GM10847 (cell line): Measurements from ENCODE around the gene TRABD2B.

Experiments
- POLR2A ChIP-seq: IDR thresholded peaks from 2 replicates; pipeline ENCODE4 v1.6.1; 2011; ENCODE audit not compliant: insufficient read length; ENCODE audit errors: extremely low read depth

Gene TRABD2B

DNA sequence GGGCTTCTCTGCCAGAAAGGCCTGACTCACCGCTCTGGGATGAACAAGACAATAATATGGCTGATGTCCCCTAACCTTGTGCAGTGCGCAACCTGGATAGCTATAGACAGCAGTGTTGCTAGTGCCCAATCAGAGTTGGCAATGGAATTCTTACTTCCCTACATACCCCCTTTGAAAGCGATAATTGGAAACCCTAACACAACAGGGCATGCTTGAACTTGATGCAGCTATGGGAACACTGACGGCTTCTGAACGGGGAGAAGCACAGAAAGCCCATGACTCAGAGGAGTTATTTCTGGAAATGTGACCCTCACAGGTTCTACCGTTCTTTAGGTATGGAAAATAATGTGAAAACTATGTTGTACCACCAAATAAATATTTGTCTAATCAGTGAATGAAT is 200.6 kb downstream of the TRABD2B start:
- no peak for TF ChIP-seq POLR2A

DNA sequence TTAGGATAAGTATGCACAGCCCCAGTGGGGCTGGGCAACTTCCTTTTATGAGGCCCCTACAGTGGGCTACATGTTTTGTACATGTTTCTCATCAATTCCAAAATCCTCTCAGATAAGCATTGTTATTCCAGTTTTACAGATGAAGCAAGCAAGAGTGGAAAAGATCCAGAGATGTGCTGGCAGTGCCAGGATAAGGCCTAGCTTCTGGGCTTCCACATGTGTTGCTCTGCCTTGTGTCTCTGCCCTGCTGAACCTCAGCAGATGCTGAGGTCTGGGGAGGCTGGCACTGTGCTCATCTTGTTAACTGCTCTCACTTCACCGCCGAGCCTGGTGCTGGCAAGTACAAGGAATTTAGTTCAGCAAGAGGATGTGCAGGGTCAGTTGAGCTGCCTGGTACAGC is 202.1 kb downstream of the TRABD2B start:
- TF ChIP-seq POLR2A = no peak

- no peak for TF ChIP-seq POLR2A
Measured at GRCh38 chr1:47794530-47794929, 202.7 kb downstream of the TRABD2B start.

GRCh38 chr1:47794081-47794480 is 203.1 kb downstream of the TRABD2B start:
- no peak for TF ChIP-seq POLR2A

DNA sequence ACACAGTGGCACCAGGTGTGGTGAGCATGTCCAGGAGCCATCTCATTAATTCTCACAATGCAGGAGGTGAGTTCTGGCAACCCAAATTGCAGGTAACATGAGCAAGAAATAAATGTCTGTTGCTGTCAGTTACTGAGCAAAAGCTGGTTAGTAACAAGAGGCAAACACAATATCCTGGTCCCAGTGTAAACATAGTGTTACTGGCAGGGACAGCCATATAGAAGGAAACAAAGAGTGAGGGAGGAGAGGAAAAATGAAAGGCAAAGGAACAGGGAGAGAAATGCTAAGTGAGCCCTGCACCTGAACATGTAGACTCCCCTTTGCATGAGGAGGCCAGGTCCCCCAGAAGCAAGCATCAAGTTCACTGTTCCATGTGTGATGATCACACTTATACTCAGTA is 203.6 kb downstream of the TRABD2B start:
- no peak for TF ChIP-seq POLR2A

- no peak for TF ChIP-seq POLR2A
Measured at GRCh38 chr1:47792779-47793178, 204.4 kb downstream of the TRABD2B start.

GRCh38 chr1:47791879-47792608 is 205.1 kb downstream of the TRABD2B start:
- no peak for TF ChIP-seq POLR2A

- TF ChIP-seq POLR2A = no peak
Measured at GRCh38 chr1:47788761-47789160, 208.4 kb downstream of the TRABD2B start.

- TF ChIP-seq POLR2A = no peak
Measured at GRCh38 chr1:47787560-47787959, 209.6 kb downstream of the TRABD2B start.

DNA sequence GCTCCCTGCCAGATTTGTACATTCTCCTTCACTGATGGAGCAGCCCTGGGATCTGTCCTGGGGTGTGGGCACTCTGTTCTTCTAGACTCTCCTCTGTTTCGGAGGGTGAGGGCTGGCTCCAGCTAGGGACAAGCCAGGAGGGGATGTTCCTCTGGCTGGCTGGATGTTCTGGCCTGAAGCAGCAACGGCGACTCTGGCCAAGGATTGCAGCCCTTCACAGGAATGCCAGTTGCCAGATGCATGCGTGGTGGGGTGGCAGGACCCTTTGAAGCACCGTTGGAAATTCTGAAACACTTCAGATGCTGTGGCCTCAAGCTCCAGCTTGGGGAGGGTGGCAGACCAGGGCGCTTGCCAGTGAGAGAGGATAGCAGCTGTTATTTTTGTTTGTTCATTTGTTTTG is 210.9 kb downstream of the TRABD2B start:
- TF ChIP-seq POLR2A = no peak

- TF ChIP-seq POLR2A = no peak
Measured at GRCh38 chr1:47785561-47786271, 211.5 kb downstream of the TRABD2B start.

DNA sequence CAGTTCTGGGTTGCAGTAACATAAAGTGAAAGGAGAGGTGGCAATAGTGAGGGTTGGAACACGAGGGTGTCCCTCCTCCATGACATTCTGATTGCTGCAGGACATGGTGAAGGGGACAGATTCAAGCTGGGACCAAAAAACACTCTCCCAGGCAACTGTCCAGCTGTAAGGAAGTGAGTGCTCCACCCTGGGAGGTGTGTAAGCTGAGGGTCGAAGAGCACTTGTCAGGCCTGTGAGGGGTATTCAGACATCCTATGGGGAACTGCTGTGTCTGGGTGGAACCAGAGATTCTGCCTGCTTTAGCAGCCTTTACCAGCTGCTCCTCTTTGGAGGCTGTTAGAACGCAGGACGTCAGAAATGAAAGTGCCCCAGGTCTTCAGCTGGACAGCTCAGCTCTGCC is 212.1 kb downstream of the TRABD2B start:
- TF ChIP-seq POLR2A = no peak

DNA sequence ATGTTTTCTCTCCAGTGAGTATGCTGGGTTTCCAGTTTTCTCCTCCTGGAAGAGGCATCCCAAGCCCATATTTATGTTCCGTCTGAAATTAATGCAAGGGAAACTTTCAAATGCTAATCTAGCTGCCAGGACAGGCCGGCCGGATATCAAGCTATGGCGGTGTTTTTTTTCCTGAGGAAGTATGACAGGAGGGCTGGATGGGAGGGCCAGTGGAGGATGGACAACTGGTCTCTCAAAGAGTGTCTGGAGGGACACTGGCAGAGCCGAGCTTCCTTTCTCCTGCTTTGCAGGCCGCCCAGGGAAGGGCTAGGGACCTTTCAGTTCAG is 212.7 kb downstream of the TRABD2B start:
- no peak for TF ChIP-seq POLR2A

- TF ChIP-seq POLR2A = no peak
Measured at GRCh38 chr1:47783638-47784496, 213.3 kb downstream of the TRABD2B start.

- TF ChIP-seq POLR2A = no peak
Measured at GRCh38 chr1:47782414-47783166, 214.6 kb downstream of the TRABD2B start.

GRCh38 chr1:47781171-47781959 is 215.8 kb downstream of the TRABD2B start:
- no peak for TF ChIP-seq POLR2A
